GM03348 (cell line): ENCODE data around the gene SERPINA10.
"Not testable (repeated sequence)": the region's sequence is repeated elsewhere in the genome, so short reads cannot be mapped to it uniquely, and the experiment has no call there.

ENCODE experiments used
- DNase-seq: peaks from one replicate; pipeline ENCODE4 v3.0.0; 2012; ENCODE audit warnings: low spot score

Gene SERPINA10

GRCh38 chr14:94313991-94314655 lies 21.1 kb upstream of the SERPINA10 start:
- DNase-seq, result peak; percentile 49

- no peak for DNase-seq
Observed at GRCh38 chr14:94312481-94313246, 19.6 kb upstream of the SERPINA10 start.

GRCh38 chr14:94310248-94310647 lies 17.2 kb upstream of the SERPINA10 start:
- DNase-seq, result no peak

GRCh38 chr14:94309721-94310120 lies 16.7 kb upstream of the SERPINA10 start:
- DNase-seq, result no peak

- DNase-seq, result no peak
Observed at GRCh38 chr14:94307410-94307992, 14.4 kb upstream of the SERPINA10 start.

GRCh38 chr14:94306047-94306978 lies 13.2 kb upstream of the SERPINA10 start:
- DNase-seq, result no peak

- no peak for DNase-seq
Observed at GRCh38 chr14:94305620-94306019, 12.6 kb upstream of the SERPINA10 start.

GRCh38 chr14:94304243-94304642 lies 11.2 kb upstream of the SERPINA10 start:
- DNase-seq, result no peak

- no peak for DNase-seq
Observed at GRCh38 chr14:94303111-94303510, 10.0 kb upstream of the SERPINA10 start.

- no peak for DNase-seq
Observed at GRCh38 chr14:94298130-94298529, 5.1 kb upstream of the SERPINA10 start.

- not testable (repeated sequence) for DNase-seq
Observed at GRCh38 chr14:94296181-94296545, 3.1 kb upstream of the SERPINA10 start.

GRCh38 chr14:94295360-94296180 lies 2.5 kb upstream of the SERPINA10 start:
- DNase-seq, result no peak

GRCh38 chr14:94293578-94293924 lies 483 bp upstream of the SERPINA10 start:
- no peak for DNase-seq

GRCh38 chr14:94292526-94292871 lies 569 bp downstream of the SERPINA10 start:
- DNase-seq, result no peak

- no peak for DNase-seq
Observed at GRCh38 chr14:94291906-94292525, 1.1 kb downstream of the SERPINA10 start.

GRCh38 chr14:94291159-94291905 lies 1.7 kb downstream of the SERPINA10 start:
- DNase-seq, result no peak

- no peak for DNase-seq
Observed at GRCh38 chr14:94290197-94290596, 2.9 kb downstream of the SERPINA10 start.

GRCh38 chr14:94288610-94289465 lies 4.2 kb downstream of the SERPINA10 start:
- no peak for DNase-seq

GRCh38 chr14:94285158-94285557 lies 7.9 kb downstream of the SERPINA10 start:
- DNase-seq, result no peak
